ENCODE measurements around the gene SHQ1.

- TF ChIP-seq POLR2A (IDR thresholded peaks at IDR 0.05; ENCODE audit: low read depth, low read length) (no peak), POLR2AphosphoS5 (IDR thresholded peaks at IDR 0.05; ENCODE audit: insufficient read depth, low read depth, low read length) (no peak), CTCF (IDR thresholded peaks at IDR 0.05; ENCODE audit: extremely low read depth in 1 of 2, insufficient read depth in 1 of 2, low read depth in 1 of 2, low read length in 2 of 2) (no peak), JUN (IDR thresholded peaks at IDR 0.05; ENCODE audit: borderline replicate concordance, insufficient read depth, insufficient read length, low read depth) (no peak), EZH2 (IDR thresholded peaks at IDR 0.05; ENCODE audit: borderline replicate concordance, low read depth, low read length, severe bottlenecking) (no peak)
These were observed 145.9 kb downstream of the SHQ1 start for GRCh38 chr3:72702390-72702789.

All from endothelial cell of umbilical vein (primary cell).